HEK293T (cell line): ENCODE results near the gene KRT79.

ENCODE experiments used
- CTCF ChIA-PET: fragments of 350-600 bp; formaldehyde crosslinking; extraction: SDS; loops from one replicate; lab custom pipeline; 2021; ENCODE audit warnings: antibody characterized with exemption, inconsistent platforms; lab: Yijun Ruan, JAX
- POLR2A ChIA-PET: fragments of 350-600 bp; formaldehyde crosslinking; extraction: SDS; loops from one replicate; lab custom pipeline; 2020; ENCODE audit warnings: antibody characterized with exemption, inconsistent platforms; lab: Yijun Ruan, JAX
- DNase-seq: peaks from one replicate; pipeline ENCODE4 v3.0.0; 2012; ENCODE audit warnings: mixed read lengths; ENCODE audit errors: extremely low spot score
- ARNT ChIP-seq: fragments of 450-650 bp; IDR thresholded peaks from 2 replicates; pipeline ENCODE4 v1.6.1; 2017; ENCODE audit warnings: mild to moderate bottlenecking
- BHLHE40 ChIP-seq: fragments of 450-650 bp; IDR thresholded peaks from 2 replicates; pipeline ENCODE4 v1.6.1; 2016; ENCODE audit warnings: mild to moderate bottlenecking, moderate library complexity, borderline replicate concordance
- CTBP1 ChIP-seq: fragments of 450-650 bp; IDR thresholded peaks from 2 replicates; pipeline ENCODE4 v1.6.1; 2016; ENCODE audit warnings: borderline replicate concordance
- ELF4 ChIP-seq: fragments of 450-650 bp; IDR thresholded peaks from 2 replicates; pipeline ENCODE4 v1.6.1; 2017; ENCODE audit warnings: antibody characterized with exemption
- FOXA1 ChIP-seq: fragments of 450-650 bp; IDR thresholded peaks from 2 replicates; pipeline ENCODE4 v1.6.1; 2016; ENCODE audit warnings: mild to moderate bottlenecking
- FOXK2 ChIP-seq: fragments of 450-650 bp; IDR thresholded peaks from 2 replicates; pipeline ENCODE4 v1.6.1; 2016; ENCODE audit warnings: mild to moderate bottlenecking
- FOXM1 ChIP-seq: fragments of 450-650 bp; IDR thresholded peaks from 2 replicates; pipeline ENCODE4 v1.6.1; 2017; ENCODE audit warnings: mild to moderate bottlenecking, borderline replicate concordance
- HDGF ChIP-seq: fragments of 450-650 bp; IDR thresholded peaks from 2 replicates; pipeline ENCODE4 v1.6.1; 2017; ENCODE audit warnings: antibody characterized with exemption, borderline replicate concordance
- L3MBTL2 ChIP-seq: fragments of 450-650 bp; conservative IDR thresholded peaks from 2 replicates; pipeline ENCODE4 v1.6.1; 2016; ENCODE audit warnings: mild to moderate bottlenecking
- LEF1 ChIP-seq: fragments of 450-650 bp; IDR thresholded peaks from 2 replicates; pipeline ENCODE4 v1.6.1; 2017; ENCODE audit warnings: mild to moderate bottlenecking, borderline replicate concordance
- NFRKB ChIP-seq: fragments of 450-650 bp; IDR thresholded peaks from 2 replicates; pipeline ENCODE4 v1.6.1; 2016; ENCODE audit warnings: mild to moderate bottlenecking, moderate library complexity
- SP1 ChIP-seq: fragments of 450-650 bp; IDR thresholded peaks from 2 replicates; pipeline ENCODE4 v1.6.1; 2017
- SUZ12 ChIP-seq: fragments of 450-650 bp; IDR thresholded peaks from 2 replicates; pipeline ENCODE4 v1.6.1; 2016; ENCODE audit warnings: mild to moderate bottlenecking
- TARDBP ChIP-seq: fragments of 450-650 bp; IDR thresholded peaks from 2 replicates; pipeline ENCODE4 v1.6.1; 2016
- ZNF384 ChIP-seq: fragments of 450-650 bp; IDR thresholded peaks from 2 replicates; pipeline ENCODE4 v1.6.1; 2016
- TF ChIP-seq, protein P1 (sequence below): fragments of 450-650 bp; IDR thresholded peaks from 2 replicates; pipeline ENCODE4 v1.6.1; 2016

Gene KRT79

DNA sequence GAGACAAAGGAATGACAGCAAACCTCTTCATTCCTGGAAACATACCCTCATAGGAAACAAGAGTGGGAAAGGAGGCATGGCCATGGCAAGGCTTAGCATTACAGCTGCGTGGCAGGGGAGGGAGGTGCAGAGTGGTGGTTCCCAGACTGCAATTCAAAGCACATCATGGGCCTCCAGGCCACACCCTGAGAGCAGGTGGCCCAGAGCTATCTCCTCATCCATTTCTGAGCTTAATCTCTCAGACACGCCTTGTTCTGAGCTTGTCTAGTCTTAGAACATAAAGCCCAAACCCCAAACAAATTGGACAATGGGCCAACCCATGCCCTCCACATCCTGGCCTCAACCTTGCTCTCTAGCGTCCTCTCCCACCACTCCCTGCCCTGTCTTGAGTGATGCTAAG lies 32.3 kb downstream of the KRT79 start:
- CTCF ChIA-PET = interaction anchor here (0.9 kb wide), 1 partner anchor 11 kb away, joined by 3 read pairs; no protein-coding TSS in a partner anchor

DNA sequence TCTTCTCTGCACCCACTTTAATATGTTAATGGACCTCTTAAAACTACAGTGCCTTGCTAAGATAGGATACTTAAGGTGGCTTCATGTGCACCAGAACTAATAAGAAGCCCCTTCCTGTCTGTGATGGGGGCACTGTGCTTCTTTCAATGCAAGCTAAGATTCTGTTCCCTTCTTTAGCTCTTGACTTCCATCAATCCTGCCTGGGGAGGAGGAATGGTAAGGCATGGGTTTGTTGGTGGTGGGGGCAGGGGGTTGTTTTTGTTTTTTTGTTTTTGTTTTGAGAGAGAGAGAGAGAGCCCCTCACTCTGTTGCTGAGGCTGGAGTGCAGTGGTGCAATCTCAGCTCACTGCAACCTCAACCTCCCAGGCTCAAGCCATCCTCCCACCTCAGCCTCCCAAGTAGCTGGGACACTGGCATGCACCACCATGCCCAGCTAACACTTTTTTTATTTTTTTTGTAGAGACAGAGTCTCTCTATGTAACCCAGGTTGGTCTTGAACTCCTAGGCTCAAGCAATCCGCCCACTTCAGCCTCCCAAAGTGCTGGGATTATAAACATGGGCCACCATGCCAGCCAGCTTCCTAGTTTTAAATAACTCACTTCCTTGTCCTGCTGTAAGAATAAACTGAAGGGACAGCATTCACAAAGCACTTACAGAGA lies 33.7 kb downstream of the KRT79 start:
- CTCF ChIA-PET = no interaction called here
- DNase-seq = no peak
- TF ChIP-seq SUZ12 = no peak
- TF ChIP-seq L3MBTL2 = no peak
- TF ChIP-seq LEF1 = no peak
- TF ChIP-seq CTBP1 = no peak
- TF ChIP-seq ZNF384 = no peak
- no peak for TF ChIP-seq ARNT
- TF ChIP-seq FOXK2 = no peak
- no peak for TF ChIP-seq FOXM1
- TF ChIP-seq, protein P1, sequence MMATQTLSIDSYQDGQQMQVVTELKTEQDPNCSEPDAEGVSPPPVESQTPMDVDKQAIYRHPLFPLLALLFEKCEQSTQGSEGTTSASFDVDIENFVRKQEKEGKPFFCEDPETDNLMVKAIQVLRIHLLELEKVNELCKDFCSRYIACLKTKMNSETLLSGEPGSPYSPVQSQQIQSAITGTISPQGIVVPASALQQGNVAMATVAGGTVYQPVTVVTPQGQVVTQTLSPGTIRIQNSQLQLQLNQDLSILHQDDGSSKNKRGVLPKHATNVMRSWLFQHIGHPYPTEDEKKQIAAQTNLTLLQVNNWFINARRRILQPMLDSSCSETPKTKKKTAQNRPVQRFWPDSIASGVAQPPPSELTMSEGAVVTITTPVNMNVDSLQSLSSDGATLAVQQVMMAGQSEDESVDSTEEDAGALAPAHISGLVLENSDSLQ = no peak
- no peak for TF ChIP-seq TARDBP
- no peak for TF ChIP-seq HDGF
- TF ChIP-seq SP1 = no peak
- TF ChIP-seq NFRKB = no peak
- TF ChIP-seq FOXA1 = no peak
- no peak for TF ChIP-seq ELF4
- no peak for TF ChIP-seq BHLHE40
- POLR2A ChIA-PET = no interaction called here

More for the DNA sequence above, 32.3 kb downstream of the KRT79 start:
- TF ChIP-seq, protein P1 = no peak
- no peak for TF ChIP-seq ELF4
- no peak for TF ChIP-seq FOXK2
- TF ChIP-seq SP1 = no peak
- no peak for TF ChIP-seq NFRKB
- no peak for TF ChIP-seq ZNF384
- TF ChIP-seq BHLHE40 = no peak
- no peak for TF ChIP-seq L3MBTL2
- TF ChIP-seq FOXA1 = no peak
- TF ChIP-seq ARNT = no peak
- no peak for TF ChIP-seq SUZ12
- no peak for TF ChIP-seq LEF1
- no peak for TF ChIP-seq CTBP1
- TF ChIP-seq HDGF = no peak
- TF ChIP-seq TARDBP = no peak
- no peak for TF ChIP-seq FOXM1
- POLR2A ChIA-PET = no interaction called here
- no peak for DNase-seq

DNA sequence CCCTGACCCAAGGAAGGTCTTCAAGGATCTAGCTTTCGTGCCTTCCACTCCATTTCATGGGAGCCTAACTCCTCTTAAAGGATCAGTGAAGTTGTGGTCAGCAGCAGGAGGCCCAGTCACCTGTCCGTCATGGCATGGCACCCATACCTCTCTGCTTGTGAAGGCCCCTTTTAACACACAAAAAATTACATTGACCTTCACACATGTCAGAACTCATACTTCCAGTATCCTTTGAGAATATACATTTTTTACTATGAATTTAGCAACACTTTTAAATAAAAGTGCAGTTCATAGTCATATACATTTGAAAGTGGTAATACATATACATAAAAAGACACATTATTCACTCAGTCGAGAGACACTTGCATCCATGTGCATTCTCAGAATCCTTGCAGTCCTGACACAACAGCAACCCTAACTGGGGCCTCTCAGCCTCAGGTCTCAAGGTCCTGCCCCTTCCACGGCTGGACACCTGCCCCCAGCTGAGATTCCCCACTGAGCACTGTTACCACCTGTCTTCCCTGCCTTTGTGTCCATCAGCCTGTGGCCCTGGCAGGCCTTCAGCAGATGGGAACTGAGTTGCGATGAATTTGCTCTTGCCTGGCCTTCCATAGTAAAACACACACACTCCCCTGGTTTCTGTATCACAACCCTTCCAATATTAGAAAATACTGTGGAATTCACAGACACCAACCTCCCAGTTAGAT lies 34.5 kb downstream of the KRT79 start:
- no peak for TF ChIP-seq NFRKB
- ChIA-PET CTCF (no interaction called here), POLR2A (no interaction called here)
- no peak for DNase-seq

DNA sequence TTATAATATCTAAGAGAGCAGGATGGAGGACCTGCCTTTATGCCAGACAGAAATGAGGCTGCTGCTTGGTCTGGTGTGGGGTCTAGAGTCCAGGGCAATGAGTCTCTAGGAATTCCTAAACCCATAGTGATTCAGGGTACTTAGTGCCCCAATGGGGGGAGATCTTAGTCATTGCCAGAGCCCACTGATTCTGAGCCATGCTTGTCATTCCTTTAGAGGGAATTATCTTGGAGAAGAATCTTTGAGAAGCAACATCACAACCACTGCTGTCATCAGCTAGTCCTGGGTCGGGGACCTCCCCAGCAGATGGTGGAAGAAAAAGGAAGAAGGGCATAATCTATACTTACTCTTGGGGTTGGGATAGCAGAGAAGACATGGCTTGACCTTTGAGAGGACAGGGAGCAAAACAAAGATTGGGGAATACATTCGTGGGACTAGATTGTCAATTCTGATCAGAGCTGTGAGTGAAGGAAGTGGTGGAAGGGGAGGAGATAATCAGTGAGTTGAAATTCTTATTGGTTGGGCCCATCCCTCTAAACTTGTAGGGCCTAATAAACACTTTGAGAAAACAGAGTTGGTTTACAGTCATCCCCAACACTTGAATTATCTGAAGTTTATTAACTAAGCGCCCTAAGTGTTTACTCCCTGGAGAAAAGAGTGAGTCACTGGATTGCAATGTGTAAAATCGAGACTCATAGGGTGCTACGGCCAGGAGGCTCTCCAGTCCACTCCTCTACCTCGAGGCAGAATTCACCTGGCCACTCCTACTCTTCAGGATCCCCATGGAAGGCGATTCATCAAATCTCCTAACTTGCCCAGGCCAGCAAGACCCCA lies 35.2 kb downstream of the KRT79 start:
- POLR2A ChIA-PET = no interaction called here

DNA sequence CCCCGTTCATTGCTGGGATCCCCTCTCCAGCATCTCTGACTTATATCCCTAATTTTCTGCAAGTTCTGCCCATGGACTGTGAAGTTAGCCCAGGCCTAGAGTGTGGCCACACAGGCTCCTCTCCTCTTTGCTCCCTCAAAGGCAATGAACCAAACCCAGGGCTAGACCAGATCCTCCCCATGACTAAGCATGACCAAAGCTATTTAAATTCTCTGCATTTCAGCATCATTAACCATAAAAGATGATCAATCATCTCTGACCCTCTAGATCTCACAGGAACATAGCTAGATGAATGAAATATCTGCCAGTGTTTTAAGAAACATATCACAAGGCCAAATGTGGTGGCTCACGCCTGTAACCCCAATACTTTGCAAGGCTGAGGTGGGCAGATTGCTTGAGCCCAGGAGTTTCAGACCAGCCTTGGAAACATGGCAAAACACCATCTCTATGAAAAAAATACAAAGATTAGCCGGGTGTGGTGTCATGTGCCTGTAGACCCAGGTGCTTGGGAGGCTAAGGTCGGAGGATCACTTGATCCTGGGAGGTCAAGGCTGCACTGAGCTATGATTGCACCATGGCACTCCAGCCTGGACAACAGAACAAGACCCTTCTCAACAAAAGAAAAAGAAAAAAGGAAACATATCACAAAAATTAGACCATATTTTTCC lies 36.0 kb downstream of the KRT79 start:
- DNase-seq = no peak
- ChIA-PET CTCF (no interaction called here), POLR2A (no interaction called here)
- TF ChIP-seq SP1 = no peak
- no peak for TF ChIP-seq FOXK2
- TF ChIP-seq L3MBTL2 = no peak
- TF ChIP-seq SUZ12 = no peak
- TF ChIP-seq BHLHE40 = no peak

More for the DNA sequence above, 35.2 kb downstream of the KRT79 start:
- DNase-seq = no peak
- no peak for TF ChIP-seq CTBP1
- no peak for TF ChIP-seq FOXK2
- CTCF ChIA-PET = no interaction called here

DNA sequence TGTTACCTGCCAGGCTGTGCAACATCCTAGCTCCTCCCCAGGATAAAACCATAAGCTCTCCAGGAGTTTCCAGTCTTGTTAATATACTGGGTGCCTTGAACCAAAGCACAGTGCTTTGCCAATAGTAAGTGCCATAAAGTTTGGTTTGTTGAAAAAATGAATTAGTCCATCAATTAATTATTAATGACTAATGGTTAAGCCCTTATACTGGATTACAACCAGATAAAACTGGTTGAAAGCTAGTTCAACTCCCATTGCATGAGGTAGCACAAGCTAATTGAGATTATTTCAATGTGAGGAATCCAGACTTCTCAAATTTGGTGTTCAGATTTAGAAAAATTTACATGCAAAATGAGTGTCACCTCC lies 36.6 kb downstream of the KRT79 start:
- ChIA-PET CTCF (no interaction called here), POLR2A (no interaction called here)
- no peak for TF ChIP-seq SUZ12
- no peak for TF ChIP-seq SP1
- TF ChIP-seq L3MBTL2 = no peak
- no peak for TF ChIP-seq TARDBP
- no peak for TF ChIP-seq ARNT
- DNase-seq = no peak
